ENCODE data around the gene NPAS3.

The NPAS3 gene

DNA sequence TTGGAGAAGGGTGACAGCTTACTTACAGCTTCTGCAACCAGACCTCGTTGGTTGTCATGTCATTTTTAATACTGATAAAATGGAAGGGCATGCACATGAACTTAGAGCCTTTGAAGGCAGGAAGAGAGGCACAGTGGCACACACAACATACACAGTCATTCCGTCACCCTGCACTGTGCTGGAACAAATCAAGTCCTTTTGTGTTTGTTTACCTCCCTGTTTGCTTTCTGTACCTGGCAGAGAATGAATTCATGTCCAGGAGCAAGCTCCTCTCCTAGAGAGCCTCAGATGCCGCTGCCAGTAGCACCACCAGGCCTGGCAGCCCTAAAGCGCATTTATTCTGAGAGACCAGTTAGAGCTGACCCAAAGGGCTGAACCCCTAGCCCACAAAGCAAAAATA, 551.9 kb downstream of the NPAS3 start:
- no peak for DNase-seq

DNA sequence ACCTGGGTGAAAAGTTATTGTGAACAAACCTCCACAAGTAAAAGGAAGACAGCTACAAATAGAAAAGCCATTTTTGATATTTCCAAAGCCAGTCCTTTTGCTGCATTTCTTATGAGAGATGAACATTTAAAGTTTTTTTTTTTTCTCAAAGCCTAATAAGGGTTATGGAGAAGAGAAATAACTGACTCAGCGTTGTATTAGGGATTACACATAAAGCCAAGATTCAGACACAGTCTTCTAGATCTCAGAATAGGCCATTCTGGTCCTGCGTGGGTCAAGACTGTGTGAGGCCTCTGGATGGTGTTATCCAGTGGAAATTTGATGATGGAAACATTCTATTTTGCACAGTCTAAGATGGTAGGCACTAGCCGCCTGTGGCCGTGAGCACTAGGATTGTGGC, 552.4 kb downstream of the NPAS3 start:
- no peak for DNase-seq

- DNase-seq = no peak
These were observed 553.8 kb downstream of the NPAS3 start for GRCh38 chr14:33492491-33492890.

GRCh38 chr14:33493266-33493665, 554.6 kb downstream of the NPAS3 start:
- DNase-seq = no peak

- no peak for DNase-seq
These were observed 555.3 kb downstream of the NPAS3 start for GRCh38 chr14:33493990-33494389.

GRCh38 chr14:33499687-33500086, 561.0 kb downstream of the NPAS3 start:
- no peak for DNase-seq

GRCh38 chr14:33504246-33505099, 565.8 kb downstream of the NPAS3 start:
- no peak for DNase-seq

DNA sequence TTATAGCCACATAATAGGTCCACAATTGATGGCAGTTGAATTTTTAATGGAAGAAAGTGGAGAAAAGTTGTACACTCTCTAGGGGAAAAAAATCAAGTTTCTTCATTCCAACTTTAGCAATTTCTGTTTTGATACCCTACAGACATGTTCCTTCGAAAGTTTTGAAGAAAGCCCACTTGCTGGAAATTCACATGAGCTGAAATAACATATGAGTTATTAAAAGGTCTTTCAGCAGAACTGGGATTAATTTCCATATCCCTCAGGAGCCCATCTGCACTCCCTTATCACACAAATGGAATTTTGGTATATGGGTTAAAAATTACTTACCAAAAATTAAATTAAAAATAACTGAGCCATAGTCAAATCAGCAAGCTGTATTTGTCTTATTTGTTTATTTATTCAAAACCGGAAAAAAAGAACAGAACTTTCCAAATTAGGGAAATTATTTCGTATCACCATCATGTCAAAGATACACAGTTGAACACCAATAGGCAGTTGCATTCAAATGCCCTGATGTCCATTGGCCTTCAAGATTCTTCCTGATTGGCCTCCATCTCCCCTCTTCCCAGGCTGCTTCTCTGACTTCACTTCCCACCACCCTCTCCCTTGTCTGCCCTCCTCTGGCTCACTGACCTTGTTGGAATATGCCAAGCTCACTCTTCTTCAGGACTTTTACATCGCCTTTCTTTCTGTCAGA, 566.7 kb downstream of the NPAS3 start:
- DNase-seq = no peak

GRCh38 chr14:33505963-33506329, 567.3 kb downstream of the NPAS3 start:
- no peak for DNase-seq

DNA sequence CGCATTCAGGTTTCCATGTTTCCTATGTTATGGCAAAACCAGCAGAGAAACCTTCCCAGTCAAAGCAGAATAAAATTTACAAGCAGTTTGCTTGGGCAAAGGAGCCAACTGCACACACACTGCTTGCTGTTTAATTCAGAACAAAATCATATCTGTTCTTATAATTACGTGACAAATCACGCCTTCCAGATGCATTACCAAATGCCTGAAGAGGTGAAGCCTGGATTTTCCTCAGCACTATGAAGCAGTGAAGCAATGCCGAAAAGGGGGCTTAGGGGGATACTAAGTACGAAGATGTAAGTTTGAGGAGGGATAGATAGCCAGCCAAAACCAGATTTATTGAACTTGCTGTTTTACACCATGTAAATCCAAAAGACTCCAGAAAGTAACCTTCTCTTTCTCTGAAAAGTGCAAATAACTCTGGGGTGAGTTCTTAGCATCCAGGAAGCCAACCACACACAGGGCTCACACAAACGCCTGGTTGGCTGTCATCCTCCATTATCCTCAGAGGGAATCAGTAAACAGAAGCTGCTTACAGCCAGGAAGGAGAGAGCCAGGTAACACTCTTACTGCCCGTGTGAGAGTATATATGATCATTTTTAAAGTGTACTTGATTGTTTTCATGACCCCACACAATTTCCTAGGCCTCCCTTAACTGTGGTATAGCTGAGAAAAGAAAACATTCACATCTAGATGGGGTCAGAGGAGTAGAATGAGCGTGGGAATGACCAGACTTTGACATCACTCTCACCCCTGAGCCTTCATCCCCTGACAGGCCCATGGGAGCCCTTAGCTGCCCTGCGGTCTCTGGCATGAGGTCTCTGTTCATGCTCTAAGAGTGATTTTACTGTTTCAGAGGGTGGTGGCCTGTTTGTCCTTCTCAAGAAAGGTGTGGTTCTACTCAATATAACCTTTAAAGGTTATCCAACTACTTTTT, 569.7 kb downstream of the NPAS3 start:
- no peak for DNase-seq

- DNase-seq = no peak
These were observed 570.8 kb downstream of the NPAS3 start for GRCh38 chr14:33509454-33509853.

DNA sequence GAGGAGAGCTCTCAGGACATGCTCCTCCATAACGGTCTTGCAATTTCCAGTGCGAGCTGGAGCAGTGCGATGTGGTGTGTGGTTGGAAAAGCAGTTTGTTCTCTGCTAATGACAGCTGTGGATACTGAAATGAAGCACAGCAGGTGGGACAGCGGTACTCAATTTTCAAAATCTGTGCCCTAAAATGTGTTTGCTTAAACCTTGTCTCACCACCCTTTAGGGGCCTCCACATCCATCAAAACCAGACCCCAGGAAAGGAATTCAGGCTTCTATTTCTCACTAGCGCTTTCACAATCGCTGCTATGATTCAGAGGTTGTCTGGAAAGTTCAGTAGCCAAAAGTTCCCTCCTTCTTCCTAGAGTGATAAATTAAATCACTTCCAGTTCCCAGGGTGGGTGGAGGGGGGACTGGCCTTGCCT, 571.4 kb downstream of the NPAS3 start:
- no peak for DNase-seq

DNA sequence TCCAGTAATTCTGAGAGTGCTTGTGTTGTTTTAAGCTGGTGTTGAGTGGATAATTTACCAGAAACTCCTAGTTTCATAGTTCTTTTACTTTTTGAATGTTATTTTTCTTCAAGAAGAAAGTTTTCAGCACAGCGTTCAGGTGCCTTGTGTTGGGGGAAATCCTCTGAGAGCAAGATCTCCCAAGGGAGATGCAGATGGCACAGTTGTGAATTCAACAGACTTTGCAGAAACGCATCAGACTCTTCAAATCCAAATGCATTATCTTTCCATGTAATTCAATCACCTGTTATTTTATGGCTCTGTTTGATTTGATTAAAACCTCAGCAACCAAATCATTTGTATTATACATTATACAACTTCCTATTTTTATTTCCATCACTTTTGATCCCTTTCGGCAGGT, 572.3 kb downstream of the NPAS3 start:
- DNase-seq = no peak

DNA sequence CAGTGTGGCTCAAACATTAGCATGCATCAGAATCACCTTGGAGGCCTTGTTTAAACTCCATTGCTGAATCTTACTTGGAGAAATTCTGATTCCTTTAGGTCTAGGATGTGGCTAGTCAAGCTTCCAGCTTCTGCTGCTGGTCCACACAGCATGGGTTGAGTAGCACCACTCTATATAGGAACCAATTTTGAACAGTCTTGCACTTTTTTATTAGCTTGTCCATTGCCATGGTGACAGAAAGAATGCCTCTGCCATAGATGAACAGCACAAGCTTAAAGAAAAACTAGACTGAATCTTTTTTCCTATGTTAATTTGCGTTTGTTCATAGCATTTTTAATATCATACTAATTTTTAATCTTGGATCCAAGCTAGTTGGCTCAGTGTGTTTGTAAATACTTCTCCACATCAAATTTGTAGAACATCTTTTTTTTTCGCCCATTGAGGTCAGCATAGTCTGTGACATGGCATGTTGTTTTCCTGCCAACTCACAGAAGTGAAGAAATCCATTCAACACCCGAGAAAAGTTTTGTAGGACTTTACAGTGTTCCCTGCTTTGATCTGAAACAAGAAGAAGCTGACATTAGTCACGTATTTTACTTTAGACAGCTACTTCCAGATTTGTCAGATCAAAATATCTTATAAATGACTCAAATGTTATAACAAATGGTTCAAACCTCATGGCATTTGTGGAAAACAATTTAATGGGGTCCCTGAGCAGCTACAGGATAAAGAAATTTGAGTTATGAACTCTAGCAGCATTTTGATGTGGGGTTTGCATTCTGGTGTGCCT, 573.4 kb downstream of the NPAS3 start:
- DNase-seq = no peak

DNA sequence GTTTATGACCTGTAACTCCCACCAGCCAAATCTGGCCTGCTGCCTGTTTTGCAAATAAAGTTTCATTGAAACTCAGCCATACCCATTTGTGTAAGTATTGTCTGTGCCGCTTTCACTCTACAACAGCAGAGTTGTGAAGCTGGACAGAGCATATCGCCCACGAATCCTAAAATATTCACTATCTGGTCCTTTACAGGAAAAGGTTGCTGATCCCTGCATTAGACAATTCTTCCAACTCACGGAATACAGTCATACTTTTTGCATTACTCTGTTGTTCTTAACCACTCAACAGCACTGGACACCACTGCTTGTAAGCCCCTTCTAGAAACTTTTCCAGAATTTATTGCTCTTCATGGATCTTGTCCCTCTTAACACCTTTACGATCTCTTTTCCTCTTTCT, 576.8 kb downstream of the NPAS3 start:
- DNase-seq = no peak

DNA sequence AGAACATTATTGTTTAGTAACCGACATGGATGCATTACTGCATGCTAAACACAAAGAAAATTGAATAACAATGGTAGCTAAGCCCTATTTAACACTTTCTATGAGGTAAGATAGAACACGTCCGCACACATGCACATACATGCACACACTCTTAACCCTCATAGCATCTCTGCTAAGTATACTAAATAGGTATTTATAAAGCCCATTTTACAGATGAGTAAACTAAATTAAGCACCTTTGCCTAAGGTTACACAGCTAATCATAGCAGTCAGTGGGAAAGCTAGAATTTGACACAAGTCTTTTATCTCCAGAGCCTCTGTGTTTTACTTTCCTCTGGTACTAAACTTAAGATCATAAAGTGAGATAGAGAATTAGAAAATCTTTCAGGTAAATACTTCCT, 577.2 kb downstream of the NPAS3 start:
- no peak for DNase-seq

DNA sequence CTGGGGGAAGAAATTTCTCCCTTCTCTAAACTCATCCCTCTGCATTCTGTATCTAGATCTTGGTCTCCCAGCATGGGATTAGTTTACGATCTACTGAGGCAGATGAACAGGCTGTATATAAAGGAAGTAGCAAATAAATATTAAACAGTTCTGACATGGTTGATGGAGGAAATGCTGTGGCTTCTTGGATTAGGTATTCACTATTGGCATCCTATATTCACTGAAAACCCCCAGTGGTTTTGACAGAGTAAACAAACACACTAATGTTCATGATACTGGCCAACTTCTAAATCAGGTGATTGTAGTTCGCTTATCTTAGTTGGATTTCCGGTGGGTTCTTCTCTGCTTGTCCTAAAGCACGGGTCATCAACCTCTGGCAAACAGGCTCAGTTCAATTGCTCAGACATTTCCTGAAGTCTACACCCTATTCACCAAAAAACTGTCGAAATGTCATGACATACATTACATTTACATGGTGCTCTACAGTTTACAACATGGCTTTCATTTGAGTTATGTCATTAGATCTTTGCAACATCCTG, 578.3 kb downstream of the NPAS3 start:
- no peak for DNase-seq

DNA sequence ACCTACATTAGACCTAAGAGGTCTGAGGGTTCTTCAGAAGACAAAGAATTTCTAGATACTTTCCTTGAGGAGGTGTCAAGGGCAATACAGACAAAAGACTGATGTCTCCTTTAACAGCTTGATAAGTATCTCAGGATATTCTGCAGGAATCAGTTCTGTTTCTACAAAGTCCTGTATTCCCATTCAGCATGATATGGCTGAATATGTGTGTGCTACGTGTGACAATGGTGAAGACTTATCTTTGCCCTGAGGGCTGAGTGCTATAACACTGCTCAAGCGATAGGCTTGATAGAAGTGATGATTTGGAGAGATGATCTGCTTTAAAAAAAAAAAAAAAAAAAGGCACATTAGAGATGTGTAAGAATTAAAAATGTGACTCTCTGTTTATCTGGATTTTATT, 582.5 kb downstream of the NPAS3 start:
- no peak for DNase-seq

- no peak for DNase-seq
These were observed 585.6 kb downstream of the NPAS3 start for GRCh38 chr14:33524244-33524643.

DNA sequence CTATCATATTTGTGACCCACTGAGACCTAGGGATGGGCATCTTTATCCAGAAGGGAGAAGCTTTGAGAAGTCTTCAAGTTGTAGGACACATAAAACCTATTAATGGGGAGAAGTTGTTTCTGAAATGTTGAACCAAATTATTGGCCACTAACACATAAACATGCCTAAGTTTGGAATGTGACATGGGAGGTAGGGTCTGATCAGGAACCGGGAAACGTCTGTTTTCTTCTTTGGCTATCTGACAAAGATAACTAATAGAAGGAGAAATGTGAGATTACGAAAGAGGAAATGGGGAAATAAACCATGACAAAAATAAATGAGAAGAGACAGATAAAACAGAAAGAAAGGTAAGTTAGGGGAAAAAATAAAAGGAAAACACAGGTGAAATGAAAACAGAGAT, 586.9 kb downstream of the NPAS3 start:
- no peak for DNase-seq

DNA sequence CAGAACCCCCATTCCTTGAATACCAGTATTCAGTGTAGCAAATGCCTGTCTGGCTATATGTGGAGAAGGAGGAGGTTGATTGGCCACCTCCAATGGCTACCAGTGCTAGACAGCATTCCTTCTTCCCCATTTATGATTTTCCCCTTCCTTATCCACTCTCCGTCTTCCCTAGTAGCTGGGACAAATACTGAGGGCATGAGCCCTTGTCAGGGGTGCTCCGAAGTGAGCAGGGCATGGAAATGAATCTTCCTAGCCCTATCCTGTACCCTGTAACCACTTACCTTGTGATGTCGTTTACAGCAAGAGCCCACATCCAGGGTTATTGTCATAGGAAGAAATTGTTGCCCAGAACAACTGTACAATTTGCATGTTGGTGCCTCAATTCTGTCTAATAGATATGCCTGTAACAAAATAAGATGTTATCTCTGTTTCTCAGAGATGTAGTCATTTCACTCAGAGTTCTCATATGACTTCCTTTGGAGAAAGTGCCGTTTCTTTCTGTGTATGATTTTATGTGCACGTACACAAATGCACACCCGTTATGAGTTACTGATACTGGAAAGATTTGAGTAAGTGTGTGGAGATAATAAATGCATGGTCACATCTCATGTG, 588.5 kb downstream of the NPAS3 start:
- no peak for DNase-seq

DNA sequence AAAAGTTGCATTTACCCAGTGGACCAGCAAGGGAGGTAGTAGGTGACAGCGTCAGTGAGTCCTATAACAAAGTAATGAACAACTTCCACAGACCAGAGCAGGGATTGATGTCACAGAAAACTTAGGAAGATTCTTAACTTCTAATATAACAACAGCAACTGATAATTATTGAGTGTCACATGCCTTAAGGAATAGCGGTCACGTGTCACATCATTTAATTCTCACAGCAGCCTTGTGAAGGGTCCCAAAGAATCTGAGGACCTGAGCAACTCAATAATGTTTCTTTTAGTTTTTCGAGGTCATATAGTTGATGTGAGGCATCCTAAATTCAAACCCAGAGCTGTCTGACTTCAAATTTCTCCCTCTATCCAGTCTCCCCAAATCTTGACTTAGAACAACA, 590.0 kb downstream of the NPAS3 start:
- no peak for DNase-seq

Measured in activated CD8-positive, alpha-beta memory T cell treated with anti-CD3 and anti-CD28 coated beads, Interleukin-2, amount 50 U/mL, for 4 hours (primary cell).